GM21360 (cell line): Measurements from ENCODE around the gene SKP1.

Experiments used
- ATAC-seq: cut with Tn5 transposase; IDR thresholded peaks from one replicate; pipeline ENCODE4 v1.9.1; 2021; ENCODE audit warnings: mild to moderate bottlenecking, moderate library complexity; ENCODE audit not compliant: unreplicated experiment

The SKP1 gene

DNA sequence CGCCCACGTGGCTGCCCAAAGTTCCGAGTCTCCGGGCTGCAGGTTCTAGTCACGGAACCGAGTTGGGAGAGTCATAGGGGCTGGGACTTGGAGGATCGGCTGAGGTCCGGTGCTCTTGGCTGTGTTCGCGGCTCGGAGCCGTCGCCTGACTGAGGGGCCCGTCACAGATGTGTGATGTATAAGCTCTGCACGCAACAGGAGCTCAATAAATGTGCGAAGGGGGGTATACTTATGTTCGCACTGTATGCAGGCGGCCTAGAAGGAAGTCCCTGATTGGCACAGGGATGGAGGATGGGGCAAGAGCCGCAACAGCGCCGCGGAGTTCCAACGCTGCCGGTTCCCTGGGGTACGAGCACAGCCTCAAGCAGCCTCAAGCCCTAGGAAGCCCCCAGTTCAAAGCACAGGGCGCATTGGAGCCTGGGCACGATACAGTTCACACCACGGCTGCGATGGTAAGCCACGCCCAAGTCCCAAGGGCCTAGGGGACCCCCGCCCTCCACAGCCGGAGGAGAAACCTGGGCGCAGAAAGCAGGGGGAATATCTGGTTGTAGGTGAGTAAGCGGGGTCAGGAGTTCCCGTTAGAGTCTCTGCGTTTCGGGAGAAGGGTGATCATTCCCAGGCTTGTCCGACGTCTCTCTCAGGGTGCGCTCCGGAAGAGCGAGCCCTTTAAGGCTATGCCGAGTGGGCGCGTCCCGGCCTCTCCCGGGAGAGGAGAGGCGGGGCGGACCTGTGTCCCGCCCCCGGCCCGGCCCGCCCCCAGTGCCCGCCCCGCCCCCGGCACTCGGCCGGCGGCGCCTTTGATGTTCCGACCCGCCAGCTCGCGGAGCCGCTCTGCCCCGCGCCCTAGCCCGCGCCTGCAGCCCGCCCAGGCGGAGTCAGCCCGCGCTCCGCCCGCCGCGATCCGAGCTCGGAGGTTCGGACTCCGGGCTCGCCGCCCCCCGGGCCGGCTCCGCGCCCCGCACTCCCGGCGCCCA lies 62.6 kb downstream of the SKP1 start, which contains the start of gene TCF7:
TSS of gene TCF7 (plus strand) at position 780 of the 974 bp plus-strand sequence. CDS start 226 bp downstream, outside the sequence.
- peak; percentile 75 for ATAC-seq

DNA sequence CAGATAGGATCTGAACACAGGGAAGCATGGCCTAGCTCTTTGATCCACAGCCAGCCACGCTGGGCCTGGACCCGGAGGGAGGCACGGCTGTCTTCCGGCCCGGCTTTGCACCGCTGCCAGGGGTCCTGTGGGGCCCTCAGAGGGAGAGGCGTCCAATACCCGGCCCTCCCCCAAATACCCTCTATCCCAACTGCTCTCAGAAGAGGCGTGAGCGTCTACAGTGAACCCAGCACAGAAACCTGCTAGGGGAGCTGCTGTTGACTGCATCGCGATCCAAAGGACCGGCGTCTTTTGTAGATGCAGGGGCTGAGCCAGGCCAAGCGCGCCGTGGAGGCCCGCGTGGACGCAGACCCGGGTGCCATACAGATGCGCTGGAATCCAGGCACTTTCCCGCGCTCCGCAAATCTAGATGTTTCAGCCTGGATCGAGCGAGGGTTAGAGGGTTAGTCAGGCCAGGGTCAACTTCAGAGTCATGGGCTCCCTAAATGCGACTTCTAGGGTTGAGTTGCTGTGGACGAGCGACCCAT lies 63.3 kb downstream of the SKP1 start:
- no peak for ATAC-seq

DNA sequence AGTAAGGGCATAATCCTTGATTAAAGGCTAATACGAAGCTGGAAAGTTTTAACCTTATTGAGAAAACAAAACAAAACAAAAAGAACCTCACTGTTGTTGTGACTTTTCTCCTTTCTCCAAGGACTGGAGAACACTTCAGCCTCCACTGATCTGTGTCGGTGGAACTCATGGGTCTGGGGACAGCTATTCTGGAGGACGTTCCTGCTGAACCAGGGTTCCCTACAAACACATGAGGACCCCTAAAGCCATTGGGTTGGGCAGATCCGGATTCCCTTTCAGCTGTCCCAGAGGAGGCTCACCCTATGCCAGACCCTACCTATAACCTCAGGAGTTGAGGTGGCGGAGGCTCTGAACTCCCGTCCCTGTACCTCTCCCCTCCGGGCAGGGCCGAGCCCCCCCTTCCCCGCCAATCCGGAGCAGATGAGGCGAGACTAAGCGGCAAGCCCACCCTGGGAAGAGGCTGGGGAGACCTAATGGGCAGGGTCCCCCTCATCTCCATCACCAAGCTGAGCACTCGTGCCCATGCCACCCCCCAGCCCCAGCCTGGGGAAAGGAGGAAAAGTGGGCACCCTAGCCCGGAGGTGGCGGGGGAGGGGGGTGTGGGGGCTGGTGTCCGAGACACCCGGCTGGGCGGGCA lies 63.9 kb downstream of the SKP1 start:
- no peak for ATAC-seq

DNA sequence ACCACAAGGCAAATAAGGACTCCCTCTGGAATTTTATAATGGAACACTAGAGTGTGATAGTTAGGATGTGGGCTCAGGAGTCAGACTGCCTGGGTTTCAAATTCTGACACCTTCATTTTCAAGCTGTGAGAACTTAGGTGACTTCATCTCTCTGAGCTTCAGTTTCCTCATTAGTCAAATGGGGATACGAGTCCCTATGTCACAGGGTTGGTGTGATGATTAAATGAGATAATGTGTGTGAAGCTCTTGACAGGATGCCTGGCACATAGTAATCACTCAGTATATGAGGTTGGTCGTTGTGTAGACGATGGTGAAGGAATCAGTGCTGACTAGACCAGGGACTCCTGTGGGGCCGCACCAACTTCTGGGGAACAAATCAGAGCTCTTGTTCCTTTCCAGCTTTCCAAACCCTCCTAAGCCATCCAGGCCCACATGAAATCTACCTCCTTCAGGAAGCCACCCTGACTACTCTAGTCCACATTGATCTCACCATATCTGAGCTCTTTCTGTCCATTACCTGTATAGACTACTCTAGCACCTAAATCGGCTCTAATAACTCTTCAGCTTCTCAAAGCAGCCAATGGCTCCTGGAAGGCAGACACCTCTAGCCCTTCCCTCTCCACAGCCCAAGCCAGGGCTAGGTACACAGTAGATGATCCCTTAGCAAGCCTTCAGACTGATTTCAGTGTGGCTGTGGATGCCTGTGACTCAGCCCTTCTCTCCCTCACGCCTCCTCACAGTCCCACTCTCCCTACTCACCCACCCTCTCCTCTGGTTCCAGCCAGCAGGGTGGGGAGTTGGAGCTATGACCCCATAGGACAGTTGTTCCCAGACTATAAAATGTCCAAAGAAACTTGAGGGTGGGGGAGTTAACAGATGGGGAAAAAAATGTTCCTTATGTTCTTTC lies 64.8 kb downstream of the SKP1 start:
- ATAC-seq: no peak

- ATAC-seq: no peak
Observed at GRCh38 chr5:134110382-134110781, 66.4 kb downstream of the SKP1 start.

DNA sequence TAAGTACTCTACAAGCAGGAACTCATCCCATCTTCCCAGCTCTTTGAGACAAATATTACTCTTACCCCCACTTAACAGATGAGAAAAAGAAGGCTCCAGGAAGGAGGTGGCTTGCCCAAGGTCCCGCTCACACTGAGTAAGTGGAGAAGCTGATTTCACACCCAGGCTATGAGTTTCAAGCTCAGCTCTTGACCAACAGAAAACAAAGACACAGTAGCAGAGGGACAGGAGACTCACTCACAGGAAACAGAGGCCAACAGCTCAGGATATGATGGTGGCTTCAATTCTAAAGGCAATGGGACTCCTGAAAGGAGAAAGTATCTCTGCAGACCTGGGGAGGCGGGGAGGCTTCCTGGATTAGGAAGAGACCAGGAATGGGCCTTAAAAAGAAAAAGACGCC lies 69.0 kb downstream of the SKP1 start:
- no peak for ATAC-seq

DNA sequence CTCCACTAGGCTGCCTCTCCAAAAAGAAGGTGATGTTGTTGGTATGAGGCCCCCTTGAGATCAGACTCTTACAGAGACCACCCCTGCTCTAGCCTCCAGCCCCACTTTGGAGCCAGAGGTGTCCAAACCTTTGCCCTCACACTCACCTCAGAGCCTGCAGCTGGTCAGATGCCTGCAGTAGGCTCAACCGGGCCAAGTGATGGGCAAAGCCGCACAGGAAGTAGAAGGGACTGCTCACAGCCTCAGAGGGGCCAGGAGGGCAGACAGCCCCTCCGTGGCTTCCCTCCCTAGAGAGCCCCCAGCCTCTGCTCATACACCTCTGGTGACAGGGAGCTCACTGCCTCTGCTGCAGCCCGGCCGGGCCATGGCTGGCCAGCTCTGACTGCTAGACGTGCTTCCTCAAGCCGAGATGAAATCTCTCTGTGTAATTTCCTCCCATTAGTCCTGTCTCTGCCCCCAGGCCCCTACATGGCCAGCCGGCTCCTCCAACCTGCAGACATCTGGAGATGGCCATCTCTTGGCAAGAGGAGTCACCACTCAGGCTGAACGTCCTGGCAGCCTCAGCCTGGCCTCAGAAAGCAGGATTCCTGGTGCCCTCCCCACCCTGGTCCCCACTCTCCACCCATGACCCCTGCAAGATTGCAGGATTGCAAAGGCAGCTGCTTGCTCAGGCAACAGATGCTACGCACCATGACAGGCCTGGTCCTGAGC lies 69.6 kb downstream of the SKP1 start:
- ATAC-seq: no peak

DNA sequence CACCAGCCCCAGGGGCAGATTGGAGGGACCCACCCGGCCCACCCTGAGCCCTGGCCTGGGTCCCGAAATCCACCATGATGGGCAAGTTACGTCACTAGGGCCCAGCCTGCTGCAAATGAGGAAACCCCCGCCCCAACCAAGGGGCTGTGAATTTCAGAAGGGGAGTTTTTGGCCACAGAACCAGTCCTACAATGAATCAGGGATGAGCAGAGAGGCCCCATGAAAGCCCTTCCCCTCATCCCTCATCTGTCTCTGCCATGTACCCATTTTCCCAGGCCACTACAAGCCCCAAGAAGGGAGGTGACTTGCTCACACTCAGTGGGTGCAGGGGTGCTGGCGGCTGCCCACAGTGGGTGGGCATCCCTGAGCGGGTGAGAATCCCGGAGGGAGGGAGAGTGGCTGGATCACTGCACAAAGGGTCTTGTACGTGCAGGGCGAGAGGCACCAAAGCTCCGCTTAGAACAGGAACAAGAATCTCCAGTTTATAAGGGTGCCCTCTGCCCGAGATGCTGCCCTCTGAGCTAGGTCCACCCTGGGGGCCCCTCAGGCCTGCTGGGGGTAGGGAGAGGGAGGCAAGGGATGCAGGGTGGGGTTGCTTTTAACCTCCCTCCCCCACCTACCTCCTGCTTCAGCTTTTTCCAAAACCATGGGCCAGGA lies 72.6 kb downstream of the SKP1 start:
- ATAC-seq: no peak

- ATAC-seq: no peak
Observed at GRCh38 chr5:134103397-134103796, 73.4 kb downstream of the SKP1 start.

DNA sequence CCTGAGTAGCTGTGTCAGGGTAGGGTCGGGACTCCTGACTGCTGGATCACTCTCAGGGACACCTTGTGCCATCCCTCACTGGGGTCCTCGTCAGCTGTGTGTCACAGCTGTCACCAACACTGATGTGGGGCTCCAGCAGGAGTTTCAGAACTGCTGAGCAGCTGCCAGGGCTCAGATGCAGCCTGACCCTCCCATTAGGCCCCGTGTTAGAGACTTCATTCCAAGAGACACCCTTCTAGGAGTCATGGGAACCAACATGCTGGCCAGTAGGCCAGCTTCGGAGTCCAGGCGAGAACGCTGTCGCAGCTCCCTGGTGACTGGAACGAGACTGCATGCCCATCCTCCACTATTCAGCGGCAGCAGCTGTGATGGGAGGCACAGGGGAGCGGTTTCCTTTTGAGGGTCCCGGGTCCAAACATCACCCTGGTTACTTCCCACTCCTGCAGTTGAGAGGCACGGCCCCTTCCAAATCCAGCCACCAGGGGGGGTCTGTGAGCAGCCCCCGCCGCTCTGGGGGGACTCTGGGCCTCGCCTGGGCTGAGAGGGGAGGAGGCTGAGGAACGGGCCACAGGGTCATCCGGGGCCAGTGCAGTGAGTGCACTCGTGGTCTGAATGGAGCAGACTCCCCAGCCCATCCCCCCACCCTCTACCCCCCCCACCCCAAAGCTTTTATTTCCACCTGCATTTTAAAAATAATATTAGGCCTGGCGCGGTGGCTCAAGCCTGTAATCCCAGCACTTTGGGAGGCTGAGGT lies 74.9 kb downstream of the SKP1 start:
- ATAC-seq: no peak

GRCh38 chr5:134100283-134101091 lies 76.3 kb downstream of the SKP1 start:
- ATAC-seq: peak; percentile 79

- ATAC-seq: no peak
Observed at GRCh38 chr5:134099939-134100282, 76.8 kb downstream of the SKP1 start.

DNA sequence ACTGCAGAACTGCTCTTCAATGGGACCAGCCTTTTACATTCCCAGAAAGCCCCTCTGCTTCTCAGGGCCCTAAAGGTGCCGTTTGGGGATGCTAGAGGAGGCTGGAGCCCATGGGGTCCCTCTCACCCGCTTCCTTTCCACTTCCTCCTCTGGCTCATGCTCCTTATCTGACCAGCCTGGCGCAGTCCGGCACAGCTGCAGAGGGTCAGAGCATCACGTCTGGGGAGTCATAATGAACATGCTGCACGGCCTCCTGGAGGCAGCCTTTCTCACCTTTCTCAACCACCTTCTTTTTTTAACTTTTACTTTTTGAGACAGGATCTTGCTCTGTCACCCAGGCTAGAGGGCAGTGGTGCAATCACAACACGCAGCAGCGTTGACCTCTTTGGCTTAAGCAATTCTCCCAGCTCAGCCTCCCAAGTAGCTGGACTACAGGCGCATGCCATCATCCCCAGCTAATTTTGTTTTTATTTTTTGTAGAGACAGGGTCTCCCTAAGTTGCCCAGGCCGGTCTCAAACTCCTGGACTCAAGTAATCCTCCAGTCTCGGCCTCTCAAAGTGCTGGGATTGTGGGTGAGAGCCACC lies 77.4 kb downstream of the SKP1 start:
- no peak for ATAC-seq
